HUES6 (cell line): ENCODE measurements around the gene CCDC197.

Experiments
- H3K27ac ChIP-seq: 2 replicates; pipeline ENCODE4 v1.7.0; 2013; ENCODE audit warnings: low read depth, mild to moderate bottlenecking, low read length, inconsistent platforms
- H3K27me3 ChIP-seq: 2 replicates; pipeline ENCODE4 v1.6.1; 2013; ENCODE audit warnings: low read length; ENCODE audit not compliant: control insufficient read depth, insufficient read depth
- H3K36me3 ChIP-seq: 2 replicates; pipeline ENCODE4 v1.6.1; 2013; ENCODE audit warnings: low read length; ENCODE audit not compliant: control insufficient read depth, insufficient read depth
- H3K4me1 ChIP-seq: 2 replicates; pipeline ENCODE4 v1.6.1; 2013; ENCODE audit warnings: low read length; ENCODE audit not compliant: control insufficient read depth, insufficient read depth
- H3K4me3 ChIP-seq: 2 replicates; pipeline ENCODE4 v1.5.1; 2013; ENCODE audit warnings: low read depth, low read length
- H3K9ac ChIP-seq: one replicate; pipeline ENCODE4 v1.6.1; 2013; ENCODE audit warnings: mild to moderate bottlenecking, low read length
- H3K9me3 ChIP-seq: 2 replicates; pipeline ENCODE4 v1.6.1; 2013; ENCODE audit warnings: low read depth, low read length; ENCODE audit not compliant: control insufficient read depth, insufficient read depth

The CCDC197 gene

GRCh38 chr14:94045563-94046345 is 48.7 kb downstream of the CCDC197 start:
- Histone ChIP-seq H3K27me3 (no peaks in the 10 kb centered on the region), H3K9ac (no peak overlapping the region), H3K4me3 (no peak overlapping the region), H3K27ac (no peak overlapping the region), H3K4me1 (no peaks in the 10 kb centered on the region), H3K9me3 (no peaks in the 10 kb centered on the region), H3K36me3 (peaks cover 73% of the 10 kb centered on the region)

GRCh38 chr14:94046696-94047250 is 49.7 kb downstream of the CCDC197 start:
- Histone ChIP-seq H3K36me3 (peaks cover 83% of the 10 kb centered on the region), H3K9ac (no peak overlapping the region), H3K27me3 (no peaks in the 10 kb centered on the region)

GRCh38 chr14:94047581-94047980 is 50.5 kb downstream of the CCDC197 start:
- no peaks in the 10 kb centered on the region; the same call in 1 of the 2 replicates for H3K4me1 ChIP-seq
- H3K27ac ChIP-seq = no peak overlapping the region
- no peaks in the 10 kb centered on the region for H3K27me3 ChIP-seq
- H3K4me3 ChIP-seq = no peak overlapping the region
- no peak overlapping the region for H3K9ac ChIP-seq
- H3K9me3 ChIP-seq = no peaks in the 10 kb centered on the region
- peaks cover 91% of the 10 kb centered on the region for H3K36me3 ChIP-seq

More at GRCh38 chr14:94046696-94047250, 49.7 kb downstream of the CCDC197 start:
- Histone ChIP-seq H3K4me3 (no peak overlapping the region), H3K27ac (no peak overlapping the region), H3K4me1 (no peaks in the 10 kb centered on the region; the same call in 1 of the 2 replicates), H3K9me3 (no peaks in the 10 kb centered on the region)

GRCh38 chr14:94048691-94049624 is 51.9 kb downstream of the CCDC197 start:
- Histone ChIP-seq H3K27me3 (no peaks in the 10 kb centered on the region), H3K9ac (no peak overlapping the region), H3K9me3 (no peaks in the 10 kb centered on the region), H3K4me3 (no peak overlapping the region), H3K27ac (no peak overlapping the region), H3K36me3 (peaks cover 93% of the 10 kb centered on the region), H3K4me1 (peaks cover 3% of the 10 kb centered on the region; the same call in 1 of the 2 replicates)

- Histone ChIP-seq H3K9ac (no peak overlapping the region), H3K9me3 (no peaks in the 10 kb centered on the region), H3K36me3 (peaks cover 93% of the 10 kb centered on the region), H3K4me3 (no peak overlapping the region), H3K27me3 (no peaks in the 10 kb centered on the region), H3K4me1 (peaks cover 3% of the 10 kb centered on the region; the same call in 1 of the 2 replicates), H3K27ac (no peak overlapping the region)
Measured at GRCh38 chr14:94049625-94050023, 52.5 kb downstream of the CCDC197 start.

GRCh38 chr14:94050231-94050880 is 53.3 kb downstream of the CCDC197 start:
- no peak overlapping the region for H3K9ac ChIP-seq
- H3K27me3 ChIP-seq = no peaks in the 10 kb centered on the region
- H3K4me1 ChIP-seq = peaks cover 3% of the 10 kb centered on the region; the same call in 1 of the 2 replicates
- peaks cover 93% of the 10 kb centered on the region for H3K36me3 ChIP-seq
- no peak overlapping the region for H3K4me3 ChIP-seq
- no peak overlapping the region for H3K27ac ChIP-seq
- no peaks in the 10 kb centered on the region for H3K9me3 ChIP-seq

GRCh38 chr14:94051115-94051514 is 54.0 kb downstream of the CCDC197 start:
- H3K36me3 ChIP-seq = peaks cover 93% of the 10 kb centered on the region
- H3K27ac ChIP-seq = no peak overlapping the region
- peaks cover 3% of the 10 kb centered on the region; the same call in 1 of the 2 replicates for H3K4me1 ChIP-seq
- H3K27me3 ChIP-seq = no peaks in the 10 kb centered on the region
- no peak overlapping the region for H3K9ac ChIP-seq
- H3K4me3 ChIP-seq = no peak overlapping the region
- no peaks in the 10 kb centered on the region for H3K9me3 ChIP-seq

GRCh38 chr14:94051779-94052178 is 54.7 kb downstream of the CCDC197 start:
- Histone ChIP-seq H3K27me3 (no peaks in the 10 kb centered on the region), H3K36me3 (peaks cover 95% of the 10 kb centered on the region), H3K4me3 (no peak overlapping the region), H3K9ac (no peak overlapping the region), H3K4me1 (peaks cover 3% of the 10 kb centered on the region; the same call in 1 of the 2 replicates), H3K27ac (no peak overlapping the region), H3K9me3 (no peaks in the 10 kb centered on the region)

GRCh38 chr14:94052199-94052598 is 55.1 kb downstream of the CCDC197 start:
- H3K9me3 ChIP-seq = no peaks in the 10 kb centered on the region
- H3K27me3 ChIP-seq = no peaks in the 10 kb centered on the region
- H3K27ac ChIP-seq = no peak overlapping the region
- H3K4me3 ChIP-seq = no peak overlapping the region
- H3K4me1 ChIP-seq = peaks cover 3% of the 10 kb centered on the region; the same call in 1 of the 2 replicates
- peaks cover 95% of the 10 kb centered on the region for H3K36me3 ChIP-seq
- no peak overlapping the region for H3K9ac ChIP-seq

- Histone ChIP-seq H3K27ac (no peak overlapping the region), H3K4me1 (peaks cover 3% of the 10 kb centered on the region; the same call in 1 of the 2 replicates), H3K36me3 (peaks cover 95% of the 10 kb centered on the region)
Measured at GRCh38 chr14:94052662-94053061, 55.6 kb downstream of the CCDC197 start.

More at GRCh38 chr14:94052662-94053061, 55.6 kb downstream of the CCDC197 start:
- Histone ChIP-seq H3K4me3 (no peak overlapping the region), H3K9me3 (no peaks in the 10 kb centered on the region), H3K27me3 (no peaks in the 10 kb centered on the region), H3K9ac (no peak overlapping the region)
